ENCODE results near the gene CUX1. TPM values are rescaled to one million over a fixed set of nuclear protein-coding genes. Genes with fewer than 3 reads are reported as not detected.
"Not testable (repeated sequence)": the region's sequence is repeated elsewhere in the genome, so short reads cannot be mapped to it uniquely, and the experiment has no call there.

CUX1 gene
- total RNA-seq, 2 donors from 2014 or later = 12.0 to 13.8 TPM

DNA sequence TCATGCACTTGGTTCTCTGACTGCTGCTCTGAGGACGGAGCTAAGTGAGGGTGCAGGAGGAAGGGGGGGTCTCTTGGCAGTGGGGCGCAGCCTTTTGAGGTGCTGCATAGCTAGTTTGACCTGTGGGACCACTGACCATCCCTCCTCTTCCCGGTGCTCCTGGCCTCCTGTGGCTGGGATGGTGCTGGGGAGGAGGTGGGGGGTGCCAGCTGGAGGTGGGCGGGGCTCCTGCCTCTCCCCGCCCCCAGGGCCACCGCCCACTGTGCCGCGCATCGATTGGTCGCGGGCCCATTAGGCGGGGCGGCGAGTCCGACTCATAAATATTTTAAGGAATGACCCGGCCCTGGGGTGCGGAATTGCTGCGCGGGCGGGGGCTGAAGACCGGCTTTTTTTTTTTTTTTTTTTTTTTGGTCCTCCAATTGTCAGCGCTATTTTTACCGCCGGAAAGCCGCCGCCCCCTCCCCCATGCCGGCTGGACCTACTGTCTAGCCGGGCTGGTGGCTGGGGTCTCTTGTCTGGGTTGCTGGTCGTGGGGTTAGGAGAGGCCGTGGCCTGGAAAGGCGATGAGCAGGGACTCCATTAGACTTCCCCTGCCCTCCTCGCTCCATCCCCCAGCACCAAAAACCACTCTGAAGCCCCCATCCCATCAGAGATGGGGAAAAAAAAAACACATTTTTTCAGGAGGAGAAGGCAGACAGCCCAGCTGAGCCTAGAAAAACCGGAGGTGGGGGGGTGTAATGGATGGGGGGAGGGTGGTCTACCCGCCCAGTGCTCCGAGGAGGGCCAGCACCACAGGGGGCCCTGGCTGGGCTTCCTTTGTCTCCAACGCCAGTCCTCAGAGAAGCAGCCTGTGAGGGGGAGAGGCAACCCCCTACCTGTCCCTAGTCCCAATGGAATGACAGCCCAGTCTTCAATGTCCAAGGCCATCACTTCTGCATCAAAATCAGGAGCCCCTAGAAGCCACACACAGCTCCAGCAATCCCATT is 475.7 kb downstream of the CUX1 start:
- no peaks in the 10 kb centered on the region for H3K9me3 Mint-ChIP-seq
- no peaks in the 10 kb centered on the region for H3K36me3 Mint-ChIP-seq (ENCODE audit: low read depth)
- ATAC-seq (replicated peaks) = no peak
- H3K27me3 Mint-ChIP-seq = no peaks in the 10 kb centered on the region
- peaks cover 9% of the 10 kb centered on the region for H3K4me1 Mint-ChIP-seq
- no peak overlapping the region for H3K4me3 Mint-ChIP-seq
- H3K27ac Mint-ChIP-seq = no peak overlapping the region

DNA sequence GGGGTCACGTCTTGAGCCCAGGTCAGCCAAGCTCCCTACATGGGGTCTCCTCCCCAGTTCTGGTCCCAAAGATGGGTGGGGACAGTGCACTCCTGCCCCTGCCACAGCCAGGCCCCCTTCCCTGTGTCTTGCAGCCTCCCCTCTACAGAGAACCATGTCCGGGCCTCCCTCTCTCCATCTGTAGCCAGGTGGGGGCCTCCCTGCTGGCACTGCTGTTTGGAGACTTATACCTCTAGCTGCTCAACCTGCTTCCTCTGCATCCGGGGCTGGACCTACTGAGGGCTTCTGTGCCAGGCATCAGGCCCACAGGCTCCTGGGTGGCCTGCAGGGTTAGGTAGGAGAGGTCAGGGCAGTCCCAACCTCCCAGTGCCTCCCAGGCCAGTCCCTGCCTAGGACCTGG is 477.2 kb downstream of the CUX1 start:
- no peak overlapping the region for H3K27ac Mint-ChIP-seq
- no peaks in the 10 kb centered on the region for H3K36me3 Mint-ChIP-seq (ENCODE audit: low read depth)

DNA sequence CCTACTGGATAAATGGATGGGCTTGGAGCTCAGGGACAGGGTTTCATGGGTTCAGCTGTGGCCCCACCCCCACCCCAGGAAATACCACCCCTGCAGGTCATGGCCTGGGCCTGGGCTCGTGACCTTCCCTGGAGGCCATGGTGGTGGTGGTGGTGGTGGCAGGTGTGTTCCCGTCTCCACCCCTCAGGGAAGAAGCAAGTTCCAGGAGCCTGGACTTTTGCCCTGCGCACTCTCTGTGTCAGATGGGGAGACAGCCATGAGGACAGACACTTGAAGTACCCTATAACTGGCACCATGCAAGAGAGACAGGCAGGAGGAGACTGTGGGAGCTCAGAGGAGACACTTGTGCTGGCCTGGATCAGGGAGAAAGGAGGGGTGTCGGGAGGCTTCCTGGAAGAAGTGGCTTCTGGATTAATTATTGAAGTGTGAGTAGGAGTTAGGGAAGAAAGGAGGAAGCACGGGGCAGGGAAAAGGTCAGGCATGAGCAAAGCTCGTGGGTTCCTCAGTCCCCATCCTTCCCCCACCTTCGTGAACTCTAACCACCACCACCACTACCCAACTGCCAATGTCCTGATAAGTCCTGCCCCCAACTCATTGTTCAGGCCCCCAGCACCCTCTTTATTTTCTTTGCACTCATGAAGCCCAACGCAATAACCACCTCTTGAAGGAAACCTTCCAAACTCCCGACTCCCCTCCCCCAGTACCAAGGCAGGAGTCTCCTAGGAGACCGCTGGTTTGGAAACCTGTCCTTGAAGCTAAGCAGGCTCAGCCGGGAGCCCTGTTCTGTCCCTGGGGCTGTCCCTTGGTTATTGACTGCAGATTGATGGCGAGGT is 478.1 kb downstream of the CUX1 start:
- Mint-ChIP-seq H3K4me3 (no peak overlapping the region), H3K27ac (no peak overlapping the region), H3K9me3 (no peaks in the 10 kb centered on the region), H3K27me3 (no peaks in the 10 kb centered on the region), H3K4me1 (peaks cover 9% of the 10 kb centered on the region), H3K36me3 (ENCODE audit: low read depth) (no peaks in the 10 kb centered on the region)
- no peak for ATAC-seq (replicated peaks)

More for the DNA sequence above, 477.2 kb downstream of the CUX1 start:
- no peaks in the 10 kb centered on the region for H3K27me3 Mint-ChIP-seq
- H3K4me1 Mint-ChIP-seq = peaks cover 9% of the 10 kb centered on the region
- ATAC-seq (replicated peaks) = no peak
- no peak overlapping the region for H3K4me3 Mint-ChIP-seq
- H3K9me3 Mint-ChIP-seq = no peaks in the 10 kb centered on the region

DNA sequence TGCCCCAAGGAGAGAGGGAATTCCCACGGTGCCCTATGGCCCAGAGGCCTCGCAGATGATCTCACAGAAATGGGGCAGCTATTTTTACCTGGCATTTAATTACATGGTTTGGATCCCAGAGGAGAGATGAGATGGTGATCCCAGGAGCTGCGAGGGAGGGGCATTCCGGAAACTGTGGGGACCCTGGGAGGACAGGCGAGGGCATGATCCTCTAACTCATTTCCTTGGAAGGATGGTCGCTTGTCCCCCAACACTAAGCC is 478.7 kb downstream of the CUX1 start:
- H3K4me1 Mint-ChIP-seq = peaks cover 9% of the 10 kb centered on the region
- ATAC-seq (replicated peaks) = no peak
- no peaks in the 10 kb centered on the region for H3K36me3 Mint-ChIP-seq (ENCODE audit: low read depth)
- H3K27ac Mint-ChIP-seq = no peak overlapping the region
- H3K9me3 Mint-ChIP-seq = no peaks in the 10 kb centered on the region
- no peak overlapping the region for H3K4me3 Mint-ChIP-seq
- H3K27me3 Mint-ChIP-seq = no peaks in the 10 kb centered on the region

DNA sequence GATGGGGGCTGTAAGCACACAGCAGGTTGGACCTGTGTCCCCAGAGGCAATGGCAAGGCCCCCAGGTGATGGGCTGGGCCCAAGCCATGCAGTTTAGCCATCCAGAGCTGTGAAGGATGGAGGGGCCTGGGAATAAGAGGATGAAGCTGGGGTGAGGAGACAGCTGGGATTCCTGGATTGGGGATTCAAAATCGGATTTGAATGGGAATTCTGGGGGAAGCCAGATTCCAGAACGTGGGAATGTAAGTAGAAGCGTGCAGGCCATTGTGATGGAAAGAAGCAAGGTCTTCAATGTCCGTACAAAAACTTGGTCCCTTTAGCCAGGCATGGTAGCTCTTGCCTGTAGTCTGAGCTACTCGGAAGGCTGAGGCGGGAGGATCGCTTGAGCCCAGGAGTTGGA is 479.1 kb downstream of the CUX1 start:
- H3K4me3 Mint-ChIP-seq = no peak overlapping the region
- no peaks in the 10 kb centered on the region for H3K9me3 Mint-ChIP-seq
- H3K27ac Mint-ChIP-seq = no peak overlapping the region
- H3K4me1 Mint-ChIP-seq = peaks cover 5% of the 10 kb centered on the region
- H3K36me3 Mint-ChIP-seq (ENCODE audit: low read depth) = no peaks in the 10 kb centered on the region
- no peaks in the 10 kb centered on the region for H3K27me3 Mint-ChIP-seq
- ATAC-seq (replicated peaks) = no peak

DNA sequence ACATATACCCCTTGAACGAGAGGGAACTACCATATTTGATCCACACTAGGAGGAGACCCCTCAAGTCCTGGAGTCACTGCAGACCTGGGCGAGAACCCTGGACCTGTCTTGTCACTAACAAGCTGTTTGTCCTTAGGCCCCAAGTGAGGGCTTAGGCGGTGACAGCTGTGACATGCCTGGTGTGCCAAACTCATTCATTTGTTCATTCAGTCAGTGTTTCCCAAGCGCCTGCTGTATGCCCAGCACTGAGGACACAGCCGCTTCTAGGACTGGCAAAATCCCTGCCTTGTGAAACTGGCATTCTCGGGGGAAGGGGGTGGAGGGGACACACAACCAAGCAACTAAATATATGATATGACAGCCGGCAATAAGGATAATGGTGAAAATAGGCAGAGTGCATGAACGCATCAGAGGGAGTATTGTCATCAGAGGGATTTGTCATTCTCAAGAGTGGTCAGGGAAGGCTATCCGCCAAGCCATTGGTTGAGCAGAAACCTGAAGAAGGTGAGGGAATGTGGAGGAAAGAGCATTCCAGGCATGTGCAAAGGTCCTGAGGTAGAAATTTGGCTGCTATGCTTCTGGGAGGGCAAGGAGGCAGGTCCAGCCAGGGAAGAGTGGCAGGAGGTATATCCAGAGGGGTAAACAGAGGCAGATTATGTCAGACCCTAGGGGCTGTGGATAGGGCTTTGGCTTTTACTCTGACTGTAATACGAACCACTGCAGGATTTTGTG is 480.2 kb downstream of the CUX1 start:
- Mint-ChIP-seq H3K9me3 (no peaks in the 10 kb centered on the region), H3K27me3 (no peaks in the 10 kb centered on the region)

DNA sequence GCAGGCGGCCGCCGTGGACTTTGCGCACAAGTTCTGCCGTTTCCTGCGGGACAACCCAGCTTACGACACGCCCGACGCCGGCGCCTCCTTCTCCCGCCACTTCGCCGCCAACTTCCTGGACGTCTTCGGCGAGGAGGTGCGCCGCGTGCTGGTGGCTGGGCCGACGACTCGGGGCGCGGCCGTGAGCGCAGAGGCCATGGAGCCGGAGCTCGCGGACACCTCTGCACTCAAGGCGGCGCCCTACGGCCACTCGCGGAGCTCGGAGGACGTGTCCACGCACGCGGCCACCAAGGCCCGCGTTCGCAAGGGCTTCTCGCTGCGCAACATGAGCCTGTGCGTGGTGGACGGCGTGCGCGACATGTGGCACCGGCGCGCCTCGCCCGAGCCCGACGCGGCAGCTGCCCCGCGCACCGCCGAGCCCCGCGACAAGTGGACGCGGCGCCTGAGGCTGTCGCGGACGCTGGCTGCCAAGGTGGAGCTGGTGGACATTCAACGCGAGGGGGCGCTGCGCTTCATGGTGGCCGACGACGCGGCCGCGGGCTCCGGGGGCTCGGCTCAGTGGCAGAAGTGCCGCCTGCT is 483.3 kb downstream of the CUX1 start:
- Mint-ChIP-seq H3K4me1 (no peaks in the 10 kb centered on the region), H3K27ac (no peak overlapping the region), H3K4me3 (no peak overlapping the region)

More for the DNA sequence above, 480.2 kb downstream of the CUX1 start:
- ATAC-seq (replicated peaks) = peak; percentile 3
- H3K27ac Mint-ChIP-seq = no peak overlapping the region
- no peaks in the 10 kb centered on the region for H3K36me3 Mint-ChIP-seq (ENCODE audit: low read depth)
- H3K4me1 Mint-ChIP-seq = no peaks in the 10 kb centered on the region
- H3K4me3 Mint-ChIP-seq = no peak overlapping the region

DNA sequence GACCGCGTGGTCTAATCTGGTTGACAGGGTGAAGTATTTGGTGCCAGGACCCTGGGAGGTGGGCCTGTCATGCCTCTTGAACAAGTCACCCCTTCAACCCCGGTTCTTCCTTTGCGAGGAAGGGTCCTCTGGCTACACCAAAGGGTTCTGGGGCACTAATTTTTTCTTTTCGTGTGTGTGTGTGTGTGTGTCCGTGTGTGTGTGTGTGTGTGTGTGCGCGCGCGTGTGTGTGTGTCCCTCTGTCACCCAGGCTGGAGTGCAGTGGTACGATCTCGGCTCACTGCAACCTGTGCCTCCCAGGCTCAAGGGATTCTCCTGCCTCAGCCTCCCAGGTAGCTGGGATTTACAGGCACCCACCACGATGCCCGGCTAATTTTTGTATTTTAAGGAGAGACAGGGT is 483.9 kb downstream of the CUX1 start:
- H3K4me3 Mint-ChIP-seq; H3K36me3 Mint-ChIP-seq (ENCODE audit: low read depth); H3K4me1 Mint-ChIP-seq; H3K9me3 Mint-ChIP-seq; H3K27me3 Mint-ChIP-seq; ATAC-seq (replicated peaks); H3K27ac Mint-ChIP-seq: not testable (repeated sequence)

More for the DNA sequence above, 483.3 kb downstream of the CUX1 start:
- ATAC-seq (replicated peaks) = no peak
- Mint-ChIP-seq H3K36me3 (ENCODE audit: low read depth) (no peaks in the 10 kb centered on the region), H3K27me3 (no peaks in the 10 kb centered on the region), H3K9me3 (no peaks in the 10 kb centered on the region)

DNA sequence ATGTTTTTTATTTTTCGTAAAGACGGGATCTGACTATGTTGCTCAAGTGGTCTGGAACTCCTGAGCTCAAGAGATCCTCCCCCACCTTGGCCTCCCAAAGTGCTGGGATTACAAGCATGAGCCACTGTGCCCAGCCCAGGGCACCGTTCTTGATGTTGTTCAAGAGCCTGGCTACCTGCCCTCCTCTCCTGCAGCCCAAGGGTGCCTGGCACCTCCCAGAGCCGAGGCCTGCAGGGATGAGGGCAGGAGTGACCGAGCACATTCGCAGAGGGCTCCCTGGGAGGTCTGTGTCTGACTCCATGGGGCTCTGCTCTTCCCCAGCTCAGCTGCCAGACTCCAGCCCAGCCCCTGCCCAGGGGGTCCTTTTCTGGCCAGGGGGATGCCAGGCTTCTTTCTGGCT is 484.6 kb downstream of the CUX1 start:
- no peak for ATAC-seq (replicated peaks)
- Mint-ChIP-seq H3K36me3 (ENCODE audit: low read depth) (no peaks in the 10 kb centered on the region), H3K27ac (no peak overlapping the region), H3K4me3 (no peak overlapping the region), H3K9me3 (no peaks in the 10 kb centered on the region), H3K27me3 (no peaks in the 10 kb centered on the region), H3K4me1 (peaks cover 4% of the 10 kb centered on the region)

DNA sequence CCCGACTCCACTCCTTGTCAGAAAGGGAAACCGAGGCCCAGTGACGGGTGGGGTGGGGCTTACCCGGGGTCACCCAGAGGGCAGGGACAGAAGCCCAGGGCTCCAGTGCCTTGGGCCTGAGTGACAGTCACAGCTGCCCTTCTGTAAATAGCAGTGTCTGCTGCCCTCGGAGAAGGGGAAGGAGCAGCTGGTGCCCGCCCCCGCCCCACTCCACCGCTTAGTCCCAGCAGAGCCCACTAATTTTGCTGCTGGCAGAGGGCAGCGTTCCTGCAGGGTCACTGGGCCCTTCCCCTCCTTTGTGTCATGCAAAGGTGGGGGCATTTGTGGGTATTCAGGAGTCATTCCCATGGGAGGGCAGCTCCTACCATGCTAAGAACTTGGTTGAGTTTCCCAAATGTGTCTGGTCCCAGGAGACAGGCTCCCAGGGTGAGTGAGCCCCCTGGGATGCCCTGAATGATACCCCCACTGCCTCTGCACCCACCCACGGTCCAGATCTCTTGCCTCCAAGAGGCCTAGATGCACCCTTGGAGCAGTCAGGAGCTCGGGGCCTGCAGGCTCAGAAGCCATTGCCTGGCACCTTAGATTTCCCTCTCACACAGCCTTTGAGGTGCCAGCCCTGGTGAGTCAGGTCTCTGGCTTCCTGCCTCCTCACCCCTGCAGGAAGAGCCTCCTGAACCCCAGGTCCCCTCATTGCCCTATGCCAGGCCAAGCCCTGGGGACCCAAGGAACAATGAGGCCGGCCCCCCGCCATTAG is 486.4 kb downstream of the CUX1 start:
- Mint-ChIP-seq H3K4me3 (no peak overlapping the region), H3K27me3 (no peaks in the 10 kb centered on the region), H3K27ac (peak overlapping the region; percentile 41), H3K9me3 (no peaks in the 10 kb centered on the region), H3K4me1 (peaks cover 9% of the 10 kb centered on the region), H3K36me3 (ENCODE audit: low read depth) (no peaks in the 10 kb centered on the region)
- ATAC-seq (replicated peaks) = no peak

DNA sequence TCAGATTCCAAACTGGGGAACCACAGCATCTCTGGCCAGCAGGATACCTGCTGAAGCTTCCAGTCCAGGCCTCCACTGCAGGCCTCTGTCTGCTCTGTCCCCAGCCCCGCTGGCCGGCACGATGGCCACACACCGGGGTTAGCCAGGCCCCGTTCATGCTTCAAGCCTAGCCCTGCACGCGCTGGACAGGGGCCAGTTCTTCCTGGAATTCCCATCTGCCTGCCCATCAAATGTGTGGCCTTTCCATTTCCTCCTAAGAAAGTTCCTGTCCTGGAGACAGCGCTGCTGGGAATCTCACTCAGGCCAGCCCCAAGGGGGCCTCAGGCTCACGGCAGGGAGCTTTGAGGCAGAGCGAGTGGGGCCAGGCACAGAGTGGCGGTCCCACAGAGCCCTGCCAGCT is 487.2 kb downstream of the CUX1 start:
- no peak overlapping the region for H3K27ac Mint-ChIP-seq
- no peaks in the 10 kb centered on the region for H3K36me3 Mint-ChIP-seq (ENCODE audit: low read depth)
- no peak for ATAC-seq (replicated peaks)
- no peaks in the 10 kb centered on the region for H3K27me3 Mint-ChIP-seq
- no peak overlapping the region for H3K4me3 Mint-ChIP-seq
- H3K4me1 Mint-ChIP-seq = peaks cover 9% of the 10 kb centered on the region
- H3K9me3 Mint-ChIP-seq = no peaks in the 10 kb centered on the region

DNA sequence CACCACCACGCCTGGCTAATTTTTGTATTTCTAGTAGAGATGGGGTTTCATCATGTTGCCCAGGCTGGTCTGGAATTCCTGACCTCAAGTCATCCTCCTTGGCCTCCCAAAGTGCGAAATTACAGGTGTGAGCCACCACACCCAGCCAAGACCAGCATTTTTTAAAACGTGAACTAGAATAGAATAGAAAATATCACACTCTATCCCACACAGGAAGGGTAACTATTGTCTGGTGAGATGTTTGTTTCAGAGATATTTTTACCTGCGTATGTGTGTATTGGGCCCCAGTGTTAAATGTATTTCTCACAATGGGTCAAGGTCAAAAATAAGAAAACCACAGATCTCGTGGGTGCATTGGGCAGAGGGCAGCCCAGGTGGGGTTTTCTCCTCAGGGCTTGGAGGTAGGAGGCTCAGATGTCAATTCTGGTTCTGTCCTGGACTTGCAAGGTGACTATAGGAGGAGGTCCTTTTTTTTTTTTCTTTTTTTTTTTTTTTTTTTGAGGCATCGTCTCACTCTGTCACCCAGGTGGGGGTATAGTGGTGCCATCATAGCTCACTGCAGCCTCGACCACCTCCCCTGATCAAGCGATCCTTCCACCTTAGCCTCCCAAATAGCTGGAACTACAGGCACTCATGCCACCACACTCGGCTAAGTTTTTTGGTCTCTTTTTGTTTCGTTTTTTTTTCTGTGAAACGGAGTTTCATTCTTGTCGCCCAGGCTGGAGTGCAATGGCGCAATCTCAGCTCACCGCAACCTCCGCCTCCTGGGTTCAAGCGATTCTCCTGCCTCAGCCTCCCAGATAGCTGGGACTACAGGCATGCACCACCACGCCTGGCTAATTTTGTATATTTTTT is 488.2 kb downstream of the CUX1 start:
- Mint-ChIP-seq H3K4me1 (peaks cover 9% of the 10 kb centered on the region), H3K9me3 (no peaks in the 10 kb centered on the region), H3K36me3 (ENCODE audit: low read depth) (no peaks in the 10 kb centered on the region), H3K4me3 (no peak overlapping the region), H3K27me3 (no peaks in the 10 kb centered on the region), H3K27ac (peak overlapping the region; percentile 81)
- no peak for ATAC-seq (replicated peaks)

All from activated T-helper 17 cell treated with anti-CD3 and anti-CD28 coated beads, Interleukin-2, amount 50 U/mL, for 72 hours (primary cell).